DND-41 (cell line): ENCODE measurements around the gene DAD1.

ENCODE experiments used
- EZH2 ChIP-seq: IDR thresholded peaks from 3 replicates; pipeline ENCODE4 v1.6.1; 2012; ENCODE audit warnings: borderline replicate concordance, low read depth, mild to moderate bottlenecking, moderate library complexity, low read length, inconsistent platforms; ENCODE audit not compliant: severe bottlenecking
- TF ChIP-seq, protein P1 (sequence below): IDR thresholded peaks from 2 replicates; pipeline ENCODE4 v1.5.1; 2012; ENCODE audit warnings: borderline replicate concordance, low read length, moderate library complexity, mild to moderate bottlenecking; ENCODE audit not compliant: poor library complexity, severe bottlenecking; ENCODE audit errors: extremely low read depth

DNA sequence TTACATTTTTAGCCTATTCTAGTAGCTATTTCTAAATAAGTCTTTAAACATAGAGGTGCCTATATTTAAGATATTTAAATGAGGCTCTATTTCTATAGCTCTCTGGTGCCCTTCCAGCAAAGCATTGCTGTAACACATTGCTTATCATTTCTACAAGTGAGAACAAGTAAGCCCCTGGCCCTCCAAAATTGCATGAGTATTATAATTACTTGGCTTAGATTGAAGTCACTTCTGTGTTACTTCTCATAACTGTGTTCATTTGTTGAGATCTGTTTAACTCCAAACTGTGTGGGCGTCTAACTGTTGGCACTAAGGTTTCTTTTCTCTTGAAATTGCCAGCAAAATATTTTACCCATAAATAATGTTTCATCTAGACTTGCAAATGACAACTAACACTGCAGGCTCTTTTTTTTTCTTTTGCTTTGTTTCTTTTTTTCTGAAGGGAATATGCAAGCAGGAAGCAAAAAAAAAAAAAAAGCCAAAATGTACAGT, 66.5 kb downstream of the DAD1 start:
- TF ChIP-seq, protein P1, sequence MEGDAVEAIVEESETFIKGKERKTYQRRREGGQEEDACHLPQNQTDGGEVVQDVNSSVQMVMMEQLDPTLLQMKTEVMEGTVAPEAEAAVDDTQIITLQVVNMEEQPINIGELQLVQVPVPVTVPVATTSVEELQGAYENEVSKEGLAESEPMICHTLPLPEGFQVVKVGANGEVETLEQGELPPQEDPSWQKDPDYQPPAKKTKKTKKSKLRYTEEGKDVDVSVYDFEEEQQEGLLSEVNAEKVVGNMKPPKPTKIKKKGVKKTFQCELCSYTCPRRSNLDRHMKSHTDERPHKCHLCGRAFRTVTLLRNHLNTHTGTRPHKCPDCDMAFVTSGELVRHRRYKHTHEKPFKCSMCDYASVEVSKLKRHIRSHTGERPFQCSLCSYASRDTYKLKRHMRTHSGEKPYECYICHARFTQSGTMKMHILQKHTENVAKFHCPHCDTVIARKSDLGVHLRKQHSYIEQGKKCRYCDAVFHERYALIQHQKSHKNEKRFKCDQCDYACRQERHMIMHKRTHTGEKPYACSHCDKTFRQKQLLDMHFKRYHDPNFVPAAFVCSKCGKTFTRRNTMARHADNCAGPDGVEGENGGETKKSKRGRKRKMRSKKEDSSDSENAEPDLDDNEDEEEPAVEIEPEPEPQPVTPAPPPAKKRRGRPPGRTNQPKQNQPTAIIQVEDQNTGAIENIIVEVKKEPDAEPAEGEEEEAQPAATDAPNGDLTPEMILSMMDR: no peak
- no peak for TF ChIP-seq EZH2
